Measurements from ENCODE around the gene MAG. TPM values are rescaled to one million over a fixed set of nuclear protein-coding genes. Genes with fewer than 3 reads are reported as not detected.
"Not testable (repeated sequence)": the region's sequence is repeated elsewhere in the genome, so short reads cannot be mapped to it uniquely, and the experiment has no call there.

The MAG gene
- total RNA-seq, 1 donor from 2014 or later, result 0.04 TPM

DNA sequence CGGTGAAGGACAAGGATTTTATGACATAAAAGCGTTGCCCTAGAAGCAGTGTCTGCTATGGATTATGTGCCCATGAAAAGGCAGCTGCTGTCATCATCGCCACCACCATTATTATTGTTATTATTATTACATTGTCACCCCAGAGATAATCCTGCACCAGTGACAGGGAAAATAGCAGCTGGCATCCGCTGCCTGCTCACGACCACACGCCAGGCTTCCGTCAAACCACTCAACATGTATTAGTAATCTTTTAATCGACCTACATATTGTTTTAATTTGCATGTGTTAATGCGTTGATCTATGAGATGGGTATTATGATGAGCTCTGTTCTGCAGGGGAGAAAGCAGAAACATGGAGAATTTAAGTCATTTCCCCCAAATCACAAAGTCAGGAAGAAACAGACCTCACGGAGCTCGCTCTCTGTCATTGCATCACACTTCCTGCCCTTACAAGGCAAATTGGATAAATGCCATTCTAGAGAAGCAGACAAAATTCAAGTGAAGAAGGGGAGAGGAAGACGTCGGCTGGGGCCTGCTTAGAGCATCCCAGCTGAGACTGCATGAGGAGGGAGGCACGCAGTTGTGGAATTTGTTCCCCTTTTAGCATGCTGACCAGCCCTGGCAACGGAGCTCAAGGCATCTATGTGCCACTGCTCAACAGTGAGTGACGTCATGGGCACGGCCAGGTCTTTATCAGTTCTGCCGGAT is 66.1 kb downstream of the MAG start, which contains the start of gene FFAR3:
Gene FFAR3 (plus strand): TSS at position 594 of the 707 bp plus-strand sequence. CDS start 431 bp downstream, outside the sequence.
- DNase-seq (ENCODE audit: low read depth), result no peak
- Histone ChIP-seq H3K36me3 (ENCODE audit: control insufficient read depth, insufficient read depth, low read length) (no peaks in the 10 kb centered on the region), H3K4me3 (ENCODE audit: low read depth, low read length) (no peak within 1 kb of the TSS), H3K27me3 (ENCODE audit: control insufficient read depth, insufficient read depth, low read length) (no peaks in the 10 kb centered on the region)
- TF ChIP-seq, protein P1, sequence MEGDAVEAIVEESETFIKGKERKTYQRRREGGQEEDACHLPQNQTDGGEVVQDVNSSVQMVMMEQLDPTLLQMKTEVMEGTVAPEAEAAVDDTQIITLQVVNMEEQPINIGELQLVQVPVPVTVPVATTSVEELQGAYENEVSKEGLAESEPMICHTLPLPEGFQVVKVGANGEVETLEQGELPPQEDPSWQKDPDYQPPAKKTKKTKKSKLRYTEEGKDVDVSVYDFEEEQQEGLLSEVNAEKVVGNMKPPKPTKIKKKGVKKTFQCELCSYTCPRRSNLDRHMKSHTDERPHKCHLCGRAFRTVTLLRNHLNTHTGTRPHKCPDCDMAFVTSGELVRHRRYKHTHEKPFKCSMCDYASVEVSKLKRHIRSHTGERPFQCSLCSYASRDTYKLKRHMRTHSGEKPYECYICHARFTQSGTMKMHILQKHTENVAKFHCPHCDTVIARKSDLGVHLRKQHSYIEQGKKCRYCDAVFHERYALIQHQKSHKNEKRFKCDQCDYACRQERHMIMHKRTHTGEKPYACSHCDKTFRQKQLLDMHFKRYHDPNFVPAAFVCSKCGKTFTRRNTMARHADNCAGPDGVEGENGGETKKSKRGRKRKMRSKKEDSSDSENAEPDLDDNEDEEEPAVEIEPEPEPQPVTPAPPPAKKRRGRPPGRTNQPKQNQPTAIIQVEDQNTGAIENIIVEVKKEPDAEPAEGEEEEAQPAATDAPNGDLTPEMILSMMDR (IDR thresholded peaks at IDR 0.05; ENCODE audit: insufficient read depth, low read length, poor library complexity, severe bottlenecking), result no peak

DNA sequence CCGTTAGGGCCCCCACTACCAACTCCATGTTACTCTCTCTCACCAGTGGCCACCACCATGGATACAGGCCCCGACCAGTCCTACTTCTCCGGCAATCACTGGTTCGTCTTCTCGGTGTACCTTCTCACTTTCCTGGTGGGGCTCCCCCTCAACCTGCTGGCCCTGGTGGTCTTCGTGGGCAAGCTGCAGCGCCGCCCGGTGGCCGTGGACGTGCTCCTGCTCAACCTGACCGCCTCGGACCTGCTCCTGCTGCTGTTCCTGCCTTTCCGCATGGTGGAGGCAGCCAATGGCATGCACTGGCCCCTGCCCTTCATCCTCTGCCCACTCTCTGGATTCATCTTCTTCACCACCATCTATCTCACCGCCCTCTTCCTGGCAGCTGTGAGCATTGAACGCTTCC is 66.9 kb downstream of the MAG start:
- DNase-seq (ENCODE audit: low read depth); H3K36me3 ChIP-seq (ENCODE audit: control insufficient read depth, insufficient read depth, low read length); H3K4me3 ChIP-seq (ENCODE audit: low read depth, low read length); H3K27me3 ChIP-seq (ENCODE audit: control insufficient read depth, insufficient read depth, low read length): not testable (repeated sequence)

DNA sequence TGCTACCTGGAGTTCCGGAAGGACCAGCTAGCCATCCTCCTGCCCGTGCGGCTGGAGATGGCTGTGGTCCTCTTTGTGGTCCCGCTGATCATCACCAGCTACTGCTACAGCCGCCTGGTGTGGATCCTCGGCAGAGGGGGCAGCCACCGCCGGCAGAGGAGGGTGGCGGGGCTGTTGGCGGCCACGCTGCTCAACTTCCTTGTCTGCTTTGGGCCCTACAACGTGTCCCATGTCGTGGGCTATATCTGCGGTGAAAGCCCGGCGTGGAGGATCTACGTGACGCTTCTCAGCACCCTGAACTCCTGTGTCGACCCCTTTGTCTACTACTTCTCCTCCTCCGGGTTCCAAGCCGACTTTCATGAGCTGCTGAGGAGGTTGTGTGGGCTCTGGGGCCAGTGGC is 67.4 kb downstream of the MAG start:
- not testable (repeated sequence) for H3K36me3 ChIP-seq (ENCODE audit: control insufficient read depth, insufficient read depth, low read length); H3K4me3 ChIP-seq (ENCODE audit: low read depth, low read length); DNase-seq (ENCODE audit: low read depth); H3K27me3 ChIP-seq (ENCODE audit: control insufficient read depth, insufficient read depth, low read length)

DNA sequence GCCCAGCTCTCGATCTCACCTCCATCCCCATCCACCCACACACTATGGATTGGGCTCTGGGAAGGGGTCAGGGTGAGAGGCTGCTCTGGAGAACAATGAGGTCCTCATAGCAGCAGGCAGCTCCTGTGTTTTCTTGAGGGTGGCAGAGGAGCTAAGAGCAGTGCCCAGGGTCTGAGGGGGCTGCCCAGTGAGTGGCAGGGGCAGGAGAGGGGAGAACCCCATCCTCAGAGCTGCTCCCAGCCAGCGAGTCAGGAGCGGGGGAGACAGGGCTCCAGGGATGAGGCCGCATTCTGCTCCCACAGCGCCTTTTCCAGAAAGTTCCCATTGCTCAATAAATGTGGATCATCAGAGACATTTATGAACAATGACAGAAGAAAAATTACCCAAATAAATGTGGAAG is 68.1 kb downstream of the MAG start:
- not testable (repeated sequence) for H3K36me3 ChIP-seq (ENCODE audit: control insufficient read depth, insufficient read depth, low read length); DNase-seq (ENCODE audit: low read depth)

DNA sequence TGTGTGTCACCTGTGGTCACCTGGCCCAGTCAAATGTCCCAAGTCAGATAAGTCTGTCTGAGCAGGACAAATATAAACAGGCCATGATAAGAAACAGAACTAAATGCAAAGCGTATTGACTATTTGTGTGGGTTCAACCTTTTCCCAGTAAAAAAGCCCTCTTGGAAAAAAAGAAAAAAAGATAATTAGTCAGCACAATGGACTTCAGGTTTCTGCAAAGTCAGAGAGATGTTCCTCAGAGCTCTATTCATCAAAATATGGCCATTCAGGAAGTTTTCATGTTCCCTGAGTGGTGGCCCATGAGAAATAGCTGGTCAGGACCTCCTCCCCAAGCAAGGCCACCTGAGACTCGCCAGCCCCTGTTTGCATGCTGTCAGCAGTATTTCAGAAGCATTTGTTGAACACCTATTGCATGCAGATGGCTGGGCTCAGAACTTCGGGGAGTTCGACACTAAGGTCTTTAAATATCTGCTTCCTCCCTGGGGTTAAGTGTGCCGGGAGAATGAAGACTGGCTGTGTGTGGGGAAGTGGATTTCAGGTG is 69.0 kb downstream of the MAG start:
- Histone ChIP-seq H3K4me3 (ENCODE audit: low read depth, low read length) (no peak overlapping the region), H3K27me3 (ENCODE audit: control insufficient read depth, insufficient read depth, low read length) (no peaks in the 10 kb centered on the region), H3K36me3 (ENCODE audit: control insufficient read depth, insufficient read depth, low read length) (no peaks in the 10 kb centered on the region)
- DNase-seq (ENCODE audit: low read depth), result no peak
- TF ChIP-seq, protein P1 (IDR thresholded peaks at IDR 0.05; ENCODE audit: insufficient read depth, low read length, poor library complexity, severe bottlenecking), result no peak

More for the DNA sequence above, 68.1 kb downstream of the MAG start:
- H3K4me3 ChIP-seq (ENCODE audit: low read depth, low read length); H3K27me3 ChIP-seq (ENCODE audit: control insufficient read depth, insufficient read depth, low read length): not testable (repeated sequence)

DNA sequence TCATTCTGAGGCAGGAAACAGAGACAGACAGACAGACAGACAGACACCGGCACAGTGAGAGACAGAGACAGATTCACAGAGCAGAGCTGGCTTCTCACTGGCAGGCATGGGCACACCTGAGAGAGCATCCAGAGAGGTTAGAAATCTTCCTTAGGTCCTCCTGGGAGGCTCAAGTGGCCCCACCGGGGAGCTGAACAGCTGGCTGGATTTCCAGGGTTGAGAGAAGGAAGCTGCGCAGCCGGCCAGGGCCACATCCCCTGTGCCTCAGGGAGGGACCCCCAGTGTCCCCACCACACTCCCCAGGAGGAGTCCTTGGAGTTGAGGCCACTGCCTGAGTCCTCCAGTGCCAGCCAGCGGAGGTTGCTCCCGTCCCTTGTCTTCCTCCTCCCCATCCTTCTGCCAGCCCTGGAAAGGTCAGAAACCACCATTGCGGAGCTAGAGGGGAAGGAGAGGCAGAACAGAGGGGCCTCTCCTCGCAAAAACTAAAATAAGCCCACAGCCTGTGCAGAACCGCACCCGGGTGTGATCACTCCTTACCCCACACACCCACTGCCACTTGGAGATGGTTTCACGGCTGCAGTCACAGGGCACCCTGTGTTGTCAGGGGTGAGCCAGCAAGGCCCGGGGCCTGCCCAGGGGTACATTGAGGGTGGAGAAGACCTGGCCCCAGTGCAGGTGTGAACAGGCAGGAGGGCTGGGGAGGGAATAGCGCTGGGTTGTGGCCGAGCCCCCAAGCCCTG is 70.5 kb downstream of the MAG start:
- TF ChIP-seq, protein P1 (IDR thresholded peaks at IDR 0.05; ENCODE audit: insufficient read depth, low read length, poor library complexity, severe bottlenecking), result no peak
- no peak overlapping the region for H3K4me3 ChIP-seq (ENCODE audit: low read depth, low read length)
- no peaks in the 10 kb centered on the region for H3K36me3 ChIP-seq (ENCODE audit: control insufficient read depth, insufficient read depth, low read length)
- H3K27me3 ChIP-seq (ENCODE audit: control insufficient read depth, insufficient read depth, low read length), result no peaks in the 10 kb centered on the region
- no peak for DNase-seq (ENCODE audit: low read depth)

DNA sequence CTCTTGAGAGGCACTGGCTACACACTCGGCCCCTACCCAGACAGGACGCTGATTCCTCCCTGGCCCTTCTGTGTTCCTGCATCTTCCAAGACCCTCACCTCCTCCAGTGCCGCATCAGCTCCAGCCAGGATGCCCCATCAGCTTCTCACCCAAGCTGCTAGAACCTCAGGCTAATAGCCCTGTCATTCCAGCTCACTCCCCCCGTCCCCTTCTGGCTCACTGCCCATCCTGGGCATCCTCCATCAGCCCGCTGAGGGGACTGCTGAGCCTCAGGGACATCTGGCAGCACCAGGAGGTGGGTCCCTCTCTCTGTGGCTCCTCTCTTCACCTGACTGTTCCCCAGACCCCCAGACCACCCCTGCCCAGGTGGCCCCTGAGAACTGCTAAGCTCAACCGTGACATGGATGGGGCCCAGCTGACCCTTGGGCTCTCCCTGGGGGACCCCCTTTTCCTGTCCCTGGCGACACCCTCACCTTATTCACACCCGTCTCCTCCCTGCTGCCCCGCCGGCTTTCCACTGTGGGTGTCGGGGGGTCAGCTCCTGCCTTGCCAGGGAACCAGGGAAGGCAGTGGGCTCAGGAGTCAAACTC is 71.1 kb downstream of the MAG start:
- no peak overlapping the region for H3K4me3 ChIP-seq (ENCODE audit: low read depth, low read length)
- DNase-seq (ENCODE audit: low read depth), result no peak

More for the DNA sequence above, 71.1 kb downstream of the MAG start:
- Histone ChIP-seq H3K27me3 (ENCODE audit: control insufficient read depth, insufficient read depth, low read length) (no peaks in the 10 kb centered on the region), H3K36me3 (ENCODE audit: control insufficient read depth, insufficient read depth, low read length) (no peaks in the 10 kb centered on the region)
- TF ChIP-seq, protein P1 (IDR thresholded peaks at IDR 0.05; ENCODE audit: insufficient read depth, low read length, poor library complexity, severe bottlenecking), result no peak

All from kidney epithelial cell (primary cell).